Activated B cell treated with CpG ODN at 0.5 μM for 24 hours (primary cell): ENCODE results near the gene PTTG1IP. TPM values are rescaled to one million over a fixed set of nuclear protein-coding genes. Genes with fewer than 3 reads are reported as not detected.
A peak's percentile ranks its signal among the peaks of the same experiment; 100 is the strongest.

Experiments used
- ATAC-seq: fragments of 200-7000 bp; cut with Tn5 transposase; one replicate; pipeline ENCODE4 v1.10.0; 2021; ENCODE audit warnings: low read depth, mild to moderate bottlenecking, moderate library complexity
- CTCF ChIA-PET: fragments of 350-600 bp; sonication (Branson Sonifier 250); formaldehyde crosslinking; loops from one replicate; lab custom pipeline; 2021; ENCODE audit warnings: antibody characterized with exemption; lab: Charles Lee
- POLR2A ChIA-PET: fragments of 350-600 bp; sonication (Branson Sonifier 250); formaldehyde crosslinking; loops from one replicate; lab custom pipeline; 2021; ENCODE audit warnings: antibody characterized with exemption; lab: Charles Lee
- DNase-seq: peaks from one replicate; pipeline ENCODE4 v3.0.0; 2022
- H3K27ac Mint-ChIP-seq: one replicate; pipeline ENCODE4 v1.8.0; 2020; ENCODE audit warnings: mixed read lengths
- H3K27me3 Mint-ChIP-seq: one replicate; pipeline ENCODE4 v1.8.0; 2021; ENCODE audit warnings: mixed read lengths
- H3K36me3 Mint-ChIP-seq: one replicate; pipeline ENCODE4 v1.8.0; 2021; ENCODE audit warnings: low read depth, mixed read lengths
- H3K4me1 Mint-ChIP-seq: one replicate; pipeline ENCODE4 v1.8.0; 2021; ENCODE audit warnings: mixed read lengths
- H3K4me3 Mint-ChIP-seq: one replicate; pipeline ENCODE4 v1.8.0; 2020; ENCODE audit warnings: mild to moderate bottlenecking, mixed read lengths
- H3K9me3 Mint-ChIP-seq: one replicate; pipeline ENCODE4 v1.8.0; 2020; ENCODE audit warnings: mixed read lengths
- CTCF ChIP-seq: fragments of 200-600 bp; IDR thresholded peaks from one replicate; pipeline ENCODE4 v1.8.0; 2022; ENCODE audit warnings: antibody characterized with exemption, mild to moderate bottlenecking
- intact Hi-C: fragments of 100-400 bp; cut with micrococcal nuclease; formaldehyde crosslinking; loops from one replicate; pipeline ENCODE4 v1.15.1; 2024
- total RNA-seq: library from RNA; stranded (reverse); gene quantifications from 2 replicates; pipeline ENCODE4 v1.2.3, GENCODE V29; 2022

The PTTG1IP gene
- total RNA-seq, 1 donor from 2014 or later = 36.6 TPM

GRCh38 chr21:44850208-44850800, 23.2 kb downstream of the PTTG1IP start:
- Mint-ChIP-seq H3K4me1 (peaks cover 21% of the 10 kb centered on the region), H3K27ac (no peak overlapping the region), H3K36me3 (peaks cover 65% of the 10 kb centered on the region), H3K27me3 (no peaks in the 10 kb centered on the region), H3K4me3 (no peak overlapping the region), H3K9me3 (no peaks in the 10 kb centered on the region)
- DNase-seq (no peak), ATAC-seq (no peak)
- intact Hi-C loops = no loop called here
- ChIA-PET CTCF (no interaction called here), POLR2A (no interaction called here)
- TF ChIP-seq CTCF = no peak

- peaks cover 18% of the 10 kb centered on the region for H3K4me1 Mint-ChIP-seq
- ATAC-seq (no peak), DNase-seq (no peak)
- no peaks in the 10 kb centered on the region for H3K9me3 Mint-ChIP-seq
- H3K27ac Mint-ChIP-seq = no peak overlapping the region
- TF ChIP-seq CTCF = no peak
- peaks cover 59% of the 10 kb centered on the region for H3K36me3 Mint-ChIP-seq
- intact Hi-C loops = no loop called here
- ChIA-PET POLR2A (no interaction called here), CTCF (no interaction called here)
- H3K27me3 Mint-ChIP-seq = peaks cover 4% of the 10 kb centered on the region
- no peak overlapping the region for H3K4me3 Mint-ChIP-seq
Measured at GRCh38 chr21:44849616-44850130, 23.8 kb downstream of the PTTG1IP start.

GRCh38 chr21:44848821-44849521, 24.5 kb downstream of the PTTG1IP start:
- TF ChIP-seq CTCF = no peak
- H3K4me3 Mint-ChIP-seq = no peak overlapping the region
- H3K9me3 Mint-ChIP-seq = no peaks in the 10 kb centered on the region
- peaks cover 52% of the 10 kb centered on the region for H3K36me3 Mint-ChIP-seq
- H3K4me1 Mint-ChIP-seq = peaks cover 15% of the 10 kb centered on the region
- DNase-seq (no peak), ATAC-seq (no peak)
- ChIA-PET CTCF (no interaction called here), POLR2A (no interaction called here)
- no peak overlapping the region for H3K27ac Mint-ChIP-seq
- intact Hi-C loops = no loop called here
- peaks cover 9% of the 10 kb centered on the region for H3K27me3 Mint-ChIP-seq

GRCh38 chr21:44847261-44848056, 26.0 kb downstream of the PTTG1IP start:
- peaks cover 38% of the 10 kb centered on the region for H3K36me3 Mint-ChIP-seq
- no peak overlapping the region for H3K4me3 Mint-ChIP-seq

More at GRCh38 chr21:44847261-44848056, 26.0 kb downstream of the PTTG1IP start:
- peak; percentile 13 for DNase-seq
- no peak for TF ChIP-seq CTCF
- intact Hi-C loops = no loop called here
- no peak for ATAC-seq
- Mint-ChIP-seq H3K4me1 (peaks cover 15% of the 10 kb centered on the region), H3K27me3 (peaks cover 10% of the 10 kb centered on the region), H3K27ac (no peak overlapping the region), H3K9me3 (no peaks in the 10 kb centered on the region)
- CTCF ChIA-PET = no interaction called here
- POLR2A ChIA-PET = no interaction called here
